K562 (cell line): ENCODE results near the gene DHRS3.

ENCODE experiments used
- ADNP ChIP-seq: fragments of 200-800 bp; sonication (Bioruptor generic); IDR thresholded peaks from 2 replicates; pipeline ENCODE4 v1.6.1; 2016; ENCODE audit warnings: missing genetic modification characterization, missing compliant biosample characterization
- CC2D1A ChIP-seq: fragments of 450-650 bp; IDR thresholded peaks from 2 replicates; pipeline ENCODE4 v1.6.1; 2017; ENCODE audit warnings: mild to moderate bottlenecking
- HDAC3 ChIP-seq: fragments of 450-650 bp; IDR thresholded peaks from 2 replicates; pipeline ENCODE4 v1.6.1; 2018; ENCODE audit warnings: borderline replicate concordance, mild to moderate bottlenecking, moderate library complexity; ENCODE audit not compliant: partially characterized antibody
- JUNB ChIP-seq: fragments of 450-650 bp; formaldehyde crosslinking; conservative IDR thresholded peaks from 2 replicates; pipeline ENCODE4 v1.4.0; 2020; ENCODE audit warnings: mild to moderate bottlenecking
- KDM2B ChIP-seq: fragments of 250-450 bp; sonication (Bioruptor Pico); IDR thresholded peaks from 2 replicates; pipeline ENCODE4 v1.8.0; 2021; ENCODE audit warnings: mild to moderate bottlenecking, moderate library complexity
- PCBP2 ChIP-seq: fragments of 200-400 bp; formaldehyde crosslinking; IDR thresholded peaks from 2 replicates; pipeline ENCODE4 v1.6.1; 2018; ENCODE audit warnings: low read length, low read depth, mild to moderate bottlenecking, moderate library complexity; ENCODE audit not compliant: poor library complexity, severe bottlenecking
- POLR2A ChIP-seq: fragments of 450-650 bp; conservative IDR thresholded peaks from 2 replicates; pipeline ENCODE4 v1.6.1; 2016
- RBM39 ChIP-seq: fragments of 200-400 bp; formaldehyde crosslinking; optimal IDR thresholded peaks from 2 replicates; pipeline ENCODE3; 2018; ENCODE audit warnings: low read depth, low read length
- SP1 ChIP-seq: sonication (generic); formaldehyde crosslinking; IDR thresholded peaks from 2 replicates; pipeline ENCODE4 v1.8.1; 2022; ENCODE audit warnings: mild to moderate bottlenecking, missing genetic modification reagents
- ZNF551 ChIP-seq: fragments of 250-450 bp; sonication (Bioruptor Pico); IDR thresholded peaks from 2 replicates; pipeline ENCODE4 v1.5.0; 2021; ENCODE audit warnings: mild to moderate bottlenecking, moderate library complexity

GRCh38 chr1:12621346-12622335, 3.6 kb upstream of the DHRS3 start:
- TF ChIP-seq SP1 (CRISPR knock-in tag) (no peak), ADNP (tag) (no peak), RBM39 (no peak), ZNF551 (no peak), POLR2A (no peak), HDAC3 (no peak), KDM2B (no peak), PCBP2 (no peak), JUNB (no peak), CC2D1A (no peak)
